ENCODE measurements around the gene MCRIP2. TPM values are rescaled to one million over a fixed set of nuclear protein-coding genes. Genes with fewer than 3 reads are reported as not detected.

MCRIP2 gene
- 10 to 100 TPM; 20.8 to 37.7 (median 32.4) TPM for total RNA-seq

GRCh38 chr16:641326-642188 lies at the start of gene MCRIP2:
Gene MCRIP2 (plus strand): TSS chr16:641828. CDS start chr16:641992, 164 bp downstream.
- Histone ChIP-seq H3K4me1 (peaks cover 0 to 52% (median 25%) of the 10 kb centered on the region in 4 donors), H3K36me3 (peaks cover 0 to 2% (median 0%) of the 10 kb centered on the region in 3 donors), H3K27ac (peak within 1 kb of the TSS; percentile 77 to 87 (median 86)), H3K9me3 (no peaks in the 10 kb centered on the region), H3K27me3 (no peaks in the 10 kb centered on the region), H3K4me3 (peak within 1 kb of the TSS; percentile 58 to 91 (median 80))
- DNase-seq (ENCODE audit: low spot score in 2 of 2): peak; percentile 59 to 70
- WGBS, 2 donors: 1 to 2% methylated on average over 8 to 37 of the region's 81 CpGs
- TF ChIP-seq CTCF (IDR thresholded peaks at IDR 0.05): peak in 1 of 5 experiments; percentile 4
- TF ChIP-seq POLR2A (IDR thresholded peaks at IDR 0.05): peak in 1 of 2 donors; percentile 36
- TF ChIP-seq EP300 (IDR thresholded peaks at IDR 0.05): peak in 1 of 2 donors; percentile 41

GRCh38 chr16:591892-592517 lies 49.6 kb upstream of the MCRIP2 start:
- Histone ChIP-seq H3K4me3 (no peak overlapping the region), H3K27me3 (no peaks in the 10 kb centered on the region), H3K27ac (peak overlapping the region in 3 of 4 donors; percentile 38 to 68 (median 55)), H3K4me1 (peaks cover 0 to 65% (median 34%) of the 10 kb centered on the region in 4 donors), H3K36me3 (peaks cover 0 to 23% (median 0%) of the 10 kb centered on the region in 3 donors), H3K9me3 (no peaks in the 10 kb centered on the region)
- WGBS, 2 donors: 80 to 89% methylated on average over 15 of the region's 15 CpGs
- TF ChIP-seq POLR2A (IDR thresholded peaks at IDR 0.05) (no peak), EP300 (IDR thresholded peaks at IDR 0.05) (no peak), CTCF (IDR thresholded peaks at IDR 0.05) (no peak)
- no peak for DNase-seq (ENCODE audit: low spot score in 2 of 2)

GRCh38 chr16:592518-593306 lies 48.9 kb upstream of the MCRIP2 start:
- no peak overlapping the region for H3K4me3 ChIP-seq
- H3K27me3 ChIP-seq: no peaks in the 10 kb centered on the region
- peaks cover 0 to 58% (median 28%) of the 10 kb centered on the region in 4 donors for H3K4me1 ChIP-seq
- H3K9me3 ChIP-seq: no peaks in the 10 kb centered on the region
- H3K27ac ChIP-seq: peak overlapping the region in 3 of 4 donors; percentile 38 to 68 (median 55)
- peaks cover 0 to 26% (median 0%) of the 10 kb centered on the region in 3 donors for H3K36me3 ChIP-seq
- 56 to 68% methylated on average over 21 to 24 of the region's 24 CpGs for WGBS, 2 donors
- TF ChIP-seq EP300 (IDR thresholded peaks at IDR 0.05): peak in 1 of 2 donors; percentile 20
- TF ChIP-seq POLR2A (IDR thresholded peaks at IDR 0.05): no peak
- TF ChIP-seq CTCF (IDR thresholded peaks at IDR 0.05): no peak
- DNase-seq (ENCODE audit: low spot score in 2 of 2): peak; percentile 45 to 50

DNA sequence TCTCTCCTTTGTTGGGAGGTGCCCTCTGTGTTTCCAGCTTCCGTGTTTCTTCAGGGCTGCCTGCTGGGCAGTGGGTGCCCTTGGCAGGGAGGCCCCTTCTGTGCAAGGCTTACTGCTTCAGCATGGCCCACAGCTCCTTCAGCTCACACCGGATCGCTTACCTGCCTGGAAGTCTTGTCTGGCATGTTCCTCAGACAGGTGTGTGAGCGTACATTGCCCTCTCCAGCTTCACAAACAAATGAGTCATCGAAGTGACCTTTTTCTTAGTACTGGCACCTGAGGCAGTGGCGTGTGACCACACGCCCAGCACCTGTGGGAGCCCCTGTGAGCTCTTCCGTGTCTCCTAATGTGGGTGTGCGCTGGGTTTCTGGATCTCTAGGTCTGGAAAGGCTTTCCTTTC lies 48.2 kb upstream of the MCRIP2 start:
- 84 to 89% methylated on average over 9 of the region's 9 CpGs for WGBS, 2 donors

More for the DNA sequence above, 48.2 kb upstream of the MCRIP2 start:
- TF ChIP-seq EP300 (IDR thresholded peaks at IDR 0.05): no peak
- no peak for TF ChIP-seq POLR2A (IDR thresholded peaks at IDR 0.05)
- no peak for TF ChIP-seq CTCF (IDR thresholded peaks at IDR 0.05)
- H3K9me3 ChIP-seq: no peaks in the 10 kb centered on the region
- peaks cover 0 to 26% (median 0%) of the 10 kb centered on the region in 3 donors for H3K36me3 ChIP-seq
- H3K4me3 ChIP-seq: no peak overlapping the region
- peak overlapping the region in 3 of 4 donors; percentile 38 to 68 (median 55) for H3K27ac ChIP-seq
- H3K4me1 ChIP-seq: peaks cover 0 to 51% (median 22%) of the 10 kb centered on the region in 4 donors
- no peak for DNase-seq (ENCODE audit: low spot score in 2 of 2)
- no peaks in the 10 kb centered on the region for H3K27me3 ChIP-seq

All from tibial nerve (tissue), 4 donors.